Heart left ventricle (tissue), 16 donors: Measurements from ENCODE around the gene LANCL2. TPM values are rescaled to one million over a fixed set of nuclear protein-coding genes. Genes with fewer than 3 reads are reported as not detected.

Experiments
- ATAC-seq, 4 donors: fragments of 200-7000 bp; cut with Tn5 transposase; one replicate each; pipeline ENCODE4 v1.9.1; 2020 to 2022; ENCODE audit warnings: moderate library complexity in 4 of 4, mild to moderate bottlenecking in 3 of 4, moderate number of reproducible peaks in 1 of 4
- DNase-seq, 5 donors: peaks; one replicate each; pipeline ENCODE4 v3.0.0-alpha.2; 2020
- H3K27ac ChIP-seq, 12 donors: fragments of 200-600 bp; sonication (generic) in 4 of 12; one replicate each; pipeline versions ENCODE4 v1.5.0 to v1.8.0; 2016 to 2022; ENCODE audit warnings: mild to moderate bottlenecking in 2 of 12
- H3K27me3 ChIP-seq, 9 donors: fragments of 200-600 bp; sonication (generic) in 2 of 9; one replicate each; pipeline versions ENCODE4 v1.5.1 to v1.8.0; 2016 to 2022; ENCODE audit warnings: mild to moderate bottlenecking in 3 of 9
- H3K36me3 ChIP-seq, 9 donors: fragments of 200-600 bp; sonication (generic) in 2 of 9; one replicate each; pipeline versions ENCODE4 v1.5.0 to v1.8.0; 2018 to 2022; ENCODE audit warnings: mild to moderate bottlenecking in 2 of 9
- H3K4me1 ChIP-seq, 12 donors: fragments of 200-600 bp; sonication (generic) in 4 of 12; one replicate each; pipeline versions ENCODE4 v1.5.0 to v1.8.0; 2016 to 2022; ENCODE audit warnings: mild to moderate bottlenecking in 3 of 12
- H3K4me3 ChIP-seq, 12 donors: fragments of 200-600 bp; sonication (generic) in 4 of 12; one replicate each; pipeline versions ENCODE4 v1.5.0 to v1.8.0; 2017 to 2022; ENCODE audit warnings: mild to moderate bottlenecking in 9 of 12, moderate library complexity in 4 of 12
- H3K9me3 ChIP-seq, 12 donors: fragments of 200-600 bp; sonication (generic) in 4 of 12; one replicate each; pipeline versions ENCODE4 v1.5.0 to v1.8.0; 2016 to 2022; ENCODE audit warnings: mild to moderate bottlenecking in 1 of 12
- POLR2A ChIP-seq, 2 donors: fragments of 450-650 bp; IDR thresholded peaks; one replicate each; pipeline ENCODE4 v1.6.1; 2017; ENCODE audit warnings: antibody characterized with exemption in 2 of 2, mild to moderate bottlenecking in 2 of 2, moderate library complexity in 2 of 2
- WGBS, 4 donors: extraction: QIAGEN DNeasy Blood & Tissue Kit in 2 of 4; methylation state at CpG; one replicate each; pipeline versions ENCODE4 v1.1.5 to v1.1.7; 2013 to 2018; 5-methylcytosine and 5-hydroxymethylcytosine counted together
- intact Hi-C, 10 donors: fragments of 100-400 bp; cut with DNase I; formaldehyde crosslinking; loops; one replicate each; pipeline versions ENCODE4 v1.11.1 to v1.14.2; 2022
- polyA plus RNA-seq, 2 donors: library from polyadenylated mRNA; stranded (reverse); fragments of 200-250 nt; gene quantifications; one replicate each; pipeline ENCODE4 v1.2.3, GENCODE V29; 2013
- total RNA-seq, 9 donors: library from RNA; depleted of rRNA in 2 of 9; stranded (reverse); fragments of >200 nt in 2 of 9; fragmentation: NEBNext Ultra II Directional in 3 of 9; extraction: Animal tissue kit (Norgen Biotek cat#: 25700) in 3 of 9; gene quantifications; one replicate each; pipeline versions ENCODE4 v1.1.0 to v1.2.4, GENCODE V29; 2016 to 2023
- TF ChIP-seq, protein P1 (sequence below), 12 donors: fragments of 200-600 bp; sonication (generic) in 4 of 12; IDR thresholded peaks; one replicate each; pipeline versions ENCODE4 v1.5.0 to v1.8.0; 2018 to 2022; ENCODE audit warnings: antibody characterized with exemption in 12 of 12, mild to moderate bottlenecking in 5 of 12
- donor health status: ischemic (EF 13 %, LVEDD 7.1; RV severe dilation, severe dysfunction).
- donor health status: healthy with polysubstance abuse.
- donor health status: DM: no; HTN: yes; CAD: no.
- donor health status: DM: no; HTN: no; CAD: no.
- donor health status: ischemic (EF 25% LVEDD 6.9; RV normal size, moderate dysfunction).
- donor health status: ischemic (EF 25% LVEDD 5.7; RV mildly dilated, moderate dysfunction).
- donor health status: healthy.
- donor health status: DM: yes; HTN: yes; CAD: no.
- donor health status: ischemic (EF 35%, LVEDD 5.7; RV mildly dilated, moderate dysfunction).
- donor health status: nonischemic (EF 11% LVEDD 7.7; RV severe dilation, severe dysfunction).
- donor health status: DM: yes; HTN: yes; CAD: no.
- donor health status: PGD.
- donor health status: ischemic (EF 29% LVEDD 5.4; RV normal size, mild dysfunction).
- donor health status: nonischemic (EF 23%, LVEDD 6.1; RV moderate dilation, normal function).

The LANCL2 gene
- total and polyA plus RNA-seq, 11 donors = 2.6 to 10.3 (median 8.0) TPM

DNA sequence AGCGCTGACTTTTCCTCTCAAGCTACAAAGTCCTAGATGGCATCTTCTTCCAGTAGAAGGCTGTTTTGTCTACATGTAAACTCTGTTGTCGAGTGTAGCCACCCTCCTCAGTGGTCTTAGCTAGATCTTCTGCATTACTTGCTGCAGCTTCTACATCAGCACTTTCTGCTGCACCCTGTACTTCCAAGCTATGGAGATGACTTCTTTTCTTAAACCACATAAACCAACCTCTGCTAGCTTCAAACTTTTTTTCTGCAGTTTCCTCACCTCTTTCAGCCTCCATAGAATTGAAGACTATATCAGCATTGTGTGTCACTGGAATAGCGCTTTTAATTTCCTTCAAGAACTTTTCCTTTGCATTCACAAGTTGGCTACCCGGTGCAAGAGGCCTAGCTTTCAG lies 87.8 kb downstream of the LANCL2 start:
- Histone ChIP-seq H3K36me3 (peaks cover 0 to 6% (median 0%) of the 10 kb centered on the region in 9 donors), H3K4me1 (no peaks in the 10 kb centered on the region), H3K4me3 (no peak overlapping the region), H3K27me3 (peaks cover 0 to 12% (median 3%) of the 10 kb centered on the region in 9 donors), H3K9me3 (peaks cover 0 to 20% (median 0%) of the 10 kb centered on the region in 12 donors), H3K27ac (no peak overlapping the region)
- WGBS, 4 donors = 86 to 97% (median 94%) methylated on average over 4 of the region's 4 CpGs
- TF ChIP-seq POLR2A (IDR thresholded peaks at IDR 0.05) = no peak
- TF ChIP-seq, protein P1, sequence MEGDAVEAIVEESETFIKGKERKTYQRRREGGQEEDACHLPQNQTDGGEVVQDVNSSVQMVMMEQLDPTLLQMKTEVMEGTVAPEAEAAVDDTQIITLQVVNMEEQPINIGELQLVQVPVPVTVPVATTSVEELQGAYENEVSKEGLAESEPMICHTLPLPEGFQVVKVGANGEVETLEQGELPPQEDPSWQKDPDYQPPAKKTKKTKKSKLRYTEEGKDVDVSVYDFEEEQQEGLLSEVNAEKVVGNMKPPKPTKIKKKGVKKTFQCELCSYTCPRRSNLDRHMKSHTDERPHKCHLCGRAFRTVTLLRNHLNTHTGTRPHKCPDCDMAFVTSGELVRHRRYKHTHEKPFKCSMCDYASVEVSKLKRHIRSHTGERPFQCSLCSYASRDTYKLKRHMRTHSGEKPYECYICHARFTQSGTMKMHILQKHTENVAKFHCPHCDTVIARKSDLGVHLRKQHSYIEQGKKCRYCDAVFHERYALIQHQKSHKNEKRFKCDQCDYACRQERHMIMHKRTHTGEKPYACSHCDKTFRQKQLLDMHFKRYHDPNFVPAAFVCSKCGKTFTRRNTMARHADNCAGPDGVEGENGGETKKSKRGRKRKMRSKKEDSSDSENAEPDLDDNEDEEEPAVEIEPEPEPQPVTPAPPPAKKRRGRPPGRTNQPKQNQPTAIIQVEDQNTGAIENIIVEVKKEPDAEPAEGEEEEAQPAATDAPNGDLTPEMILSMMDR (IDR thresholded peaks at IDR 0.05) = no peak
- intact Hi-C loops = no loop called here
- ATAC-seq = no peak
- no peak for DNase-seq

- Histone ChIP-seq H3K36me3 (no peaks in the 10 kb centered on the region), H3K27ac (no peak overlapping the region), H3K9me3 (peaks cover 0 to 48% (median 0%) of the 10 kb centered on the region in 12 donors), H3K4me1 (no peaks in the 10 kb centered on the region), H3K27me3 (no peaks in the 10 kb centered on the region), H3K4me3 (no peak overlapping the region)
- intact Hi-C loops = no loop called here
- WGBS, 4 donors = 95 to 100% (median 100%) methylated on average over 1 of the region's 1 CpG
- ATAC-seq (no peak), DNase-seq (no peak)
- no peak for TF ChIP-seq POLR2A (IDR thresholded peaks at IDR 0.05)
- TF ChIP-seq, protein P1 (IDR thresholded peaks at IDR 0.05) = no peak
These were observed 92.7 kb downstream of the LANCL2 start for GRCh38 chr7:55457801-55458200.

GRCh38 chr7:55458351-55458750 lies 93.2 kb downstream of the LANCL2 start:
- TF ChIP-seq, protein P1 (IDR thresholded peaks at IDR 0.05) = no peak
- TF ChIP-seq POLR2A (IDR thresholded peaks at IDR 0.05) = no peak
- intact Hi-C loops = no loop called here
- peaks cover 0 to 48% (median 0%) of the 10 kb centered on the region in 12 donors for H3K9me3 ChIP-seq
- H3K36me3 ChIP-seq = no peaks in the 10 kb centered on the region
- DNase-seq = no peak
- no peak overlapping the region for H3K27ac ChIP-seq
- ATAC-seq = no peak
- 76 to 87% (median 82%) methylated on average over 1 of the region's 1 CpG for WGBS, 4 donors
- H3K4me3 ChIP-seq = no peak overlapping the region
- no peaks in the 10 kb centered on the region for H3K27me3 ChIP-seq
- H3K4me1 ChIP-seq = no peaks in the 10 kb centered on the region

DNA sequence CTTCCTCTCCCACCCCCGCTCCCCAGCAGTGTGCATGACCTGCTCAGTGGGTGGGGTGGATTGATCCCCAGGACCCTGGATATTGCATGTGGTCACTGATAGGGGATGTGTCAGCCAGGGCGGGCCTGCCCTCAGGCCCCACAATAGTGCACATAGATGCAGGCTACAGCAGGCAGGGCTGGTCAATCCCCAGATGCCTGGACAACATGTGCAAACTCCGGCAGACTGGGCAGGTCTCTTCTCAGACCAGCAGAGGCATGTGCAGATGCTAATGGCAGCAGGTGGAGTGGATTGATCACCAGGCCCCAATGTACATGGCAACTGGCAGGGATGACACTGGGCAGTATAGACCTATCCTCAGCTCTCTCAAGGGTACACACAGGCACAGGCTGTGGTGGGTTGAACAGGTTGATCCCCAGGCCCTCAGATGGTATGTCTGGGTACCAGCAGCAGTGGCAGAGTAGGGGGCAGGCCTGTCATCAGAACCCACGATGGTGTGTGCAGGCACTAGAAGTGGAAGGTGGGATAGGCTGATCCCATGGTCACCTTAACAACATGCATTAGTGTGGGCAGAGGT lies 98.6 kb downstream of the LANCL2 start:
- Histone ChIP-seq H3K27me3 (no peaks in the 10 kb centered on the region), H3K4me3 (no peak overlapping the region), H3K4me1 (no peaks in the 10 kb centered on the region), H3K27ac (no peak overlapping the region), H3K36me3 (peaks cover 0 to 38% (median 11%) of the 10 kb centered on the region in 9 donors), H3K9me3 (peaks cover 0 to 24% (median 0%) of the 10 kb centered on the region in 12 donors)
- 90 to 100% (median 99%) methylated on average over 2 to 4 of the region's 4 CpGs for WGBS, 4 donors
- DNase-seq = no peak
- peak in 1 of 4 donors; percentile 22 for ATAC-seq
- intact Hi-C loops = no loop called here
- TF ChIP-seq POLR2A (IDR thresholded peaks at IDR 0.05) = no peak
- TF ChIP-seq, protein P1 (IDR thresholded peaks at IDR 0.05) = no peak
